AG04450 (cell line): ENCODE measurements around the gene ZYG11A. TPM values are rescaled to one million over a fixed set of nuclear protein-coding genes. Genes with fewer than 3 reads are reported as not detected.

ENCODE experiments used
- CTCF ChIA-PET: fragments of 300-600, 350-600 bp; formaldehyde crosslinking; extraction: SDS; loops from one replicate; lab custom pipeline; 2022; ENCODE audit warnings: antibody characterized with exemption, inconsistent platforms; lab: Charles Lee
- POLR2A ChIA-PET: fragments of 350-600 bp; formaldehyde crosslinking; extraction: SDS; loops from one replicate; lab custom pipeline; 2021; ENCODE audit warnings: antibody characterized with exemption, inconsistent platforms; lab: Yijun Ruan, JAX
- DNase-seq: peaks from one replicate; pipeline ENCODE4 v3.0.0-alpha.2; 2011; ENCODE audit warnings: low read depth, low spot score
- H3K27ac ChIP-seq: one replicate; pipeline ENCODE4 v1.5.1; 2012; ENCODE audit warnings: low read depth, low read length, control low read depth
- H3K27me3 ChIP-seq: one replicate; pipeline ENCODE4 v1.6.0; 2012; ENCODE audit warnings: low read length; ENCODE audit not compliant: control insufficient read depth, insufficient read depth
- H3K4me3 ChIP-seq: 2 replicates; pipeline ENCODE4 v1.5.1; 2011; ENCODE audit warnings: mild to moderate bottlenecking, low read depth, low read length, control low read depth
- H3K9me3 ChIP-seq: 2 replicates; pipeline ENCODE4 v1.5.1; 2012; ENCODE audit warnings: low read length; ENCODE audit not compliant: control insufficient read depth, insufficient read depth
- polyA plus RNA-seq: library from polyadenylated mRNA; depleted of rRNA; stranded (reverse); fragments of >200 nt; gene quantifications from 2 replicates; pipeline ENCODE4 v1.2.3, GENCODE V29; 2011
- TF ChIP-seq, protein P1 (sequence below): IDR thresholded peaks from 2 replicates; pipeline ENCODE4 v1.5.1; 2011; ENCODE audit warnings: low read depth, low read length, control low read depth, inconsistent platforms

ZYG11A gene
- polyA plus RNA-seq, 1 experiment: 1.1 TPM

DNA sequence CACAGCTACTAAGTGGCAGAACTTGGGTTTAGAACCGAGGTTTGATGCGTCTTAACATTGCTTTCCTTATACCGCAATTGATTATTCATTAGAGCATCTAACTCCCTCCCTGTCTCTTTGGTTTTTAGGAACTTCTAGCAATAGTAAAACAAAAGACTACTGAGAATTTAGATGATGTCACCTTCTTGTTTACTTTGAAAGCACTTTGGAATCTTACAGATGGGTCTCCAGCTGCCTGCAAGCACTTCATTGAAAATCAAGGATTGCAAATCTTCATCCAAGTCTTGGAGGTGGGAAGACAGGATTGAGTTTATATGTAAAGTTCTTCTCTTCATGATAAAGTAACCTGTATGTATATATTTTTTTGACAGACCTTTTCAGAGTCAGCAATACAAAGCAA is 35.0 kb downstream of the ZYG11A start:
- Histone ChIP-seq H3K27ac (no peak overlapping the region), H3K27me3 (no peaks in the 10 kb centered on the region), H3K4me3 (no peak overlapping the region), H3K9me3 (no peaks in the 10 kb centered on the region)
- DNase-seq: peak; percentile 52
- ChIA-PET POLR2A (no interaction called here), CTCF (interaction anchor here (0.6 kb wide), 1 partner anchor 78 kb away, joined by 3 read pairs; no protein-coding TSS in a partner anchor)
- TF ChIP-seq, protein P1, sequence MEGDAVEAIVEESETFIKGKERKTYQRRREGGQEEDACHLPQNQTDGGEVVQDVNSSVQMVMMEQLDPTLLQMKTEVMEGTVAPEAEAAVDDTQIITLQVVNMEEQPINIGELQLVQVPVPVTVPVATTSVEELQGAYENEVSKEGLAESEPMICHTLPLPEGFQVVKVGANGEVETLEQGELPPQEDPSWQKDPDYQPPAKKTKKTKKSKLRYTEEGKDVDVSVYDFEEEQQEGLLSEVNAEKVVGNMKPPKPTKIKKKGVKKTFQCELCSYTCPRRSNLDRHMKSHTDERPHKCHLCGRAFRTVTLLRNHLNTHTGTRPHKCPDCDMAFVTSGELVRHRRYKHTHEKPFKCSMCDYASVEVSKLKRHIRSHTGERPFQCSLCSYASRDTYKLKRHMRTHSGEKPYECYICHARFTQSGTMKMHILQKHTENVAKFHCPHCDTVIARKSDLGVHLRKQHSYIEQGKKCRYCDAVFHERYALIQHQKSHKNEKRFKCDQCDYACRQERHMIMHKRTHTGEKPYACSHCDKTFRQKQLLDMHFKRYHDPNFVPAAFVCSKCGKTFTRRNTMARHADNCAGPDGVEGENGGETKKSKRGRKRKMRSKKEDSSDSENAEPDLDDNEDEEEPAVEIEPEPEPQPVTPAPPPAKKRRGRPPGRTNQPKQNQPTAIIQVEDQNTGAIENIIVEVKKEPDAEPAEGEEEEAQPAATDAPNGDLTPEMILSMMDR: no peak

DNA sequence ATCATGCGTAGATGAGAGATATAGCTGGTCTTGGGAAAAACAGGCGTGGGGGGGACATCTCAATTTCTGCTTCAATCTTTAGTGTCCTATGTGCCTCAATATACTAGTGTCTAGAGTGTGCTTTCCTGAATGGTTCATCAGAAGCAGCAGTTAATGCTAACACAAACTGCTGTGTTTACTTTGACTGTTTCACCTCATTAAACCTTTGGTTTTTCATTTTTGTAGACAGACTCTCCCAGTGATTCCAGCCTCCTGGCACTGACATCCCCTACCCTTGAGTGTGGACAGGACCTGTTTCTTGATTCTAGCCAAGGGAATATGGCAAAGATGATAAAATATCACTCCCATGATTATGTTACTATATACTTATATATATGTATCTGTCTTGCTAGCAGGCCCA is 37.6 kb downstream of the ZYG11A start:
- Histone ChIP-seq H3K27ac (no peak overlapping the region), H3K27me3 (no peaks in the 10 kb centered on the region), H3K9me3 (no peaks in the 10 kb centered on the region), H3K4me3 (no peak overlapping the region)
- no peak for DNase-seq
- POLR2A ChIA-PET: interaction anchor here (0.6 kb wide), 1 partner anchor 11 kb away, joined by 3 read pairs; no protein-coding TSS in a partner anchor
- CTCF ChIA-PET: no interaction called here
- TF ChIP-seq, protein P1: no peak

DNA sequence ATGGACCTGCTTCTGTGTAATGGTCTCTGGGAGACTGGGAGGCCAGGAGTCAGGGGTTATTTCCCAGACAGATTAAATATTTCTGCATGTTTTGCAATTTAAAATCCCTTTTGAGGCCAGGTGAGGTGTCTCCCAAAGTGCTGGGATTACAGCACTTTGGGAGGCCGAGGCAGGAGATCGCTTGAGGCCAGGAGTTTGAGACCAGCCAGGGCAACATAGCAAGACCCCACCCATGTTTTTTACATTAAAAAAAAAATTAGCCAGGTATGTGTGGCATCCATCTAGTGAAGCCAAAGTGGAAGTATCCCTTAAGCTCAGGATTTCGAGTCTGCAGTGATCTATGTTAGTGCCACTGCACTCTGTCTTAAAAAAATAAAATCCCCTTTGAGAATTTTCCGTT is 44.9 kb downstream of the ZYG11A start:
- CTCF ChIA-PET: interaction anchor here (1.4 kb wide), 1 partner anchor 34 kb away, joined by 3 read pairs; the partner anchor contains the start of gene ECHDC2
- H3K9me3 ChIP-seq: no peaks in the 10 kb centered on the region
- H3K4me3 ChIP-seq: no peak overlapping the region
- H3K27me3 ChIP-seq: no peaks in the 10 kb centered on the region
- POLR2A ChIA-PET: no interaction called here
- TF ChIP-seq, protein P1: no peak
- no peak overlapping the region for H3K27ac ChIP-seq
- no peak for DNase-seq

DNA sequence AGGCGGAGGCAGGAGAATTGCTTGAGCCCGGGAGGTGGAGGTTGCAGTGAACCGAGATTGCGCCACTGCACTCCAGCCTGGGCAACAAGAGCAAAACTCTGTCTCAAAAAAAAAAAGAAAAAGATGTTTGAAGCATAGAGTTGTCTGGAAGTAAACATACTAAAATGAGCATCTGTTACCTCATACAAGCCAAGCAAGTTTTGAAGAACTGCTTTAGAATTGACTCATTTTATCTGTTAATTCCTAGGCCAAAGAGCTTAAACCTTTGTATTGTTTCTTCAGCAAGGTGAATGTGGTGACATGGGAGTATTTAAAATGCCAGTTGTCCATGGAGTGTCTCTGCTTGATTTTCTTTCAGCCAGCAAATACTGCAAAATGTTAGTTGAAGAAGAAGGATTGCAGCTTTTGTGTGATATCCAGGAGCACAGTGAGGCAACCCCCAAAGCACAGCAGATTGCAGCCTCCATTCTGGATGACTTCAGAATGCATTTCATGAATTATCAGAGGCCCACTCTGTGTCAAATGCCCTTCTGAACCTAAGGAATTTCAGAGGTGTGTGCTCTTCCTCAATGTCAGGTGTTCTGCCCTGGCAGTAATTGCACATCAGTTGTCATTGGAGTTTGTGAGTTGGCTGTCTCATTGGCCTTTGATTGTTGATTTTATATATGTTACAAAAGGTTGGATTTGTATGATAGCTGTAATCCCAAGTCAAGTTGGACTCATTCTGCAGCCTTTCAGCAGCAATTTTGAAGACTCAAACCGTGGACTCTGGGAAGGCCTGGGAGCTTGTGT is 50.1 kb downstream of the ZYG11A start:
- TF ChIP-seq, protein P1: no peak
- POLR2A ChIA-PET: no interaction called here
- CTCF ChIA-PET: interaction anchor here (0.6 kb wide), 1 partner anchor 852 kb away, joined by 4 read pairs; no protein-coding TSS in a partner anchor

DNA sequence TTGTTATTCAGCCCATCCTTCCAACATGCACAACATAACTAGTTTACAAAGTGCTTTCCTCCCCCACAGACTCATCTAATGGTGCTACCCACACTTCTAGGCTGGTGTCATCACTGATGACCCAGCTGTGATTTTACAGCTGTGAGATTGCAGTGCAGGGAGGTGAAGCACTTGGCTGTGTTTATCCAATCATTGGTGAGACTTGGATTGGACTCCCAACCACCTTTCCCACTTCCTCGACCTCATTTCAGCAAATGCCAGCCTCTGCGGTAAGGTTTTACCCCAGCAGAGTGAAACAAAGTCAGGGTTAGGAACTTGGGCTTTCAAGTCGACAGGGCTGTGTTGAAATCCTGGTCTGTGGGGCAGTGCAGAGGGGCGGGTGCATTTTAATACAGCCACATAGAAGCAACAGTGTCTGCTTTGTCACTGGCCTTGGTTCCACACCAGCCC is 56.9 kb downstream of the ZYG11A start:
- no peaks in the 10 kb centered on the region for H3K27me3 ChIP-seq
- POLR2A ChIA-PET: no interaction called here
- TF ChIP-seq, protein P1: no peak
- H3K9me3 ChIP-seq: no peaks in the 10 kb centered on the region
- DNase-seq: no peak
- no peak overlapping the region for H3K27ac ChIP-seq
- H3K4me3 ChIP-seq: no peak overlapping the region
- CTCF ChIA-PET: no interaction called here

More for the DNA sequence above, 50.1 kb downstream of the ZYG11A start:
- DNase-seq: no peak
- H3K27ac ChIP-seq: no peak overlapping the region
- no peaks in the 10 kb centered on the region for H3K9me3 ChIP-seq
- no peaks in the 10 kb centered on the region for H3K27me3 ChIP-seq
- H3K4me3 ChIP-seq: no peak overlapping the region
